ENCODE data around the gene TOLLIP.
"Not testable (repeated sequence)": the region's sequence is repeated elsewhere in the genome, so short reads cannot be mapped to it uniquely, and the experiment has no call there.

Gene TOLLIP

DNA sequence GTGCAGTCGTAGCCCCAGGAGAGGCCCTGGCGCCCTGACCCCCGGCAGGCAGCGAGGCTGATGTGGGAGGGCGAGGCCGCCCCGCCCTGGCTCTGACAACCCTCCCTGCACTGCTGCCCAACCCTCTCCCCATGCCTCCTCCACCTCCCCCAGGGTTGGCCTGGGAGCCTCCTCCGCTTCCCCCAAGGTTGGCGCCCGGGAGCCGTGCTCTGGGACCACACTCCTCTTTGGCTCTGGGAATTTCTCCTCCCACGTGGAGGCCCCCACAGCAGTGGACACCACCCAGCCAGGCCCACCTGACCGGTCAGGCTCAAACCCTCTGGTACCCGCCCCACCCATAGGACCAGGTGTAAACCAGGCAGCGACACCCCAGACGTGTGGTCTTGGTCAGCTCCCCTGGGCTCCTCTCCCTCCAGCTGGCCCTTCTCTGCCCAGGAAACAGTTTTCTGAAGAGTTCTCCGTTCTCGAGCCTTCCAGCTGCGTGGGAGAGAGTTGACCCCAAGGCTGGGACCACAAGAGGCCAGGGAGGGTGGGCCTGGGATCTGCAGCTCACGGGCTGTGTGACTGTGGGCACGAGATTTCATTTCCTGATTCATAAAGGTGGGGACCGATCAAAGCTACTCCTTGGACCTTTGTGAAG is 40.8 kb upstream of the TOLLIP start:
- H3K36me3 ChIP-seq (ENCODE audit: low read depth), result no peaks in the 10 kb centered on the region
- H3K4me1 ChIP-seq (ENCODE audit: insufficient read depth, poor library complexity, severe bottlenecking), result no peaks in the 10 kb centered on the region
- TF ChIP-seq CTCF (IDR thresholded peaks at IDR 0.05; ENCODE audit: poor library complexity, severe bottlenecking), result no peak
- H3K27ac ChIP-seq (ENCODE audit: poor library complexity, severe bottlenecking), result no peak overlapping the region
- no peaks in the 10 kb centered on the region for H3K27me3 ChIP-seq (ENCODE audit: insufficient read depth, poor library complexity, severe bottlenecking)
- ATAC-seq (ENCODE audit: low read depth) (no peak), DNase-seq (ENCODE audit: low spot score) (no peak)
- no peaks in the 10 kb centered on the region for H3K9me3 ChIP-seq (ENCODE audit: severe bottlenecking)
- H3K4me3 ChIP-seq (ENCODE audit: severe bottlenecking), result no peak overlapping the region

DNA sequence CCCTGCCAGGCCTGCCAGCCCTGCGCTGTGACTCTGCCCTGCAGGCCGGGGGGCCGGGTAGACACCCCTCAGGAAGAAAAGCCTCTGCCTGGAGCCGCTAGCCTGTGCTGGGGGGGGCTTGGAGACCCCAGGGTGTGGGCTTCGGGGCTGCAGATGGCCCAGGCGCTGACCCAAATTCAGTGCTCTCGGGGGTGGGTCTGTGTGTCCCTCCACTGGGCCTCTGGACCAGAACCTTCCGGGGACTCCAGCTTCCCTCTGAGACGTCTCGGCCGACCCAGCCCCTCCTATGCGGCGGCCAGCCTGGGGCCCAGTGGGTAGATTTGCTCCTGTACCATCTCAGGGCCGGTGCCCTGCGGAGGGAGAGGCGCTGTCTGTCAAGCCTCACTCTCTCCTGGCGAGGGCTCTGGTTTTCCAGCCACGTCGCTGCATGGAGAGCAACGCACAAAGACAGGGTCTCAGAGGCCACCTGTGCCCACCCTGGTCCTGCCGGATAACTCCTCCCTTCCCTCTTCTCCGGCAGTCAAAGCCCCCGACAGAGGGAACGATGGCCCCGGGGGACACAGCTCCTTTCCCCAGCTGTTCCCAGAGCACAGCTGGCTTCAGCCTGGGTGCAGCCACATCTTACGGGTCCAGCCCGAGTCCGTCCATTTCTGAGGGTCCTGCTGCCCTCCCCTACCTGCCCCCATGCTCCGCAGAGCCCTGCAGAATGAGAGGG is 40.1 kb upstream of the TOLLIP start:
- no peaks in the 10 kb centered on the region for H3K27me3 ChIP-seq (ENCODE audit: insufficient read depth, poor library complexity, severe bottlenecking)
- no peak for ATAC-seq (ENCODE audit: low read depth)

GRCh38 chr11:1348796-1349326 is 39.4 kb upstream of the TOLLIP start:
- ATAC-seq (ENCODE audit: low read depth) (no peak), DNase-seq (ENCODE audit: low spot score) (no peak)
- no peaks in the 10 kb centered on the region for H3K27me3 ChIP-seq (ENCODE audit: insufficient read depth, poor library complexity, severe bottlenecking)

More for the DNA sequence above, 40.1 kb upstream of the TOLLIP start:
- no peak overlapping the region for H3K4me3 ChIP-seq (ENCODE audit: severe bottlenecking)
- H3K27ac ChIP-seq (ENCODE audit: poor library complexity, severe bottlenecking), result no peak overlapping the region
- no peak for TF ChIP-seq CTCF (IDR thresholded peaks at IDR 0.05; ENCODE audit: poor library complexity, severe bottlenecking)
- no peaks in the 10 kb centered on the region for H3K36me3 ChIP-seq (ENCODE audit: low read depth)
- DNase-seq (ENCODE audit: low spot score), result no peak
- no peaks in the 10 kb centered on the region for H3K4me1 ChIP-seq (ENCODE audit: insufficient read depth, poor library complexity, severe bottlenecking)
- H3K9me3 ChIP-seq (ENCODE audit: severe bottlenecking), result no peaks in the 10 kb centered on the region

GRCh38 chr11:1348146-1348795 is 38.8 kb upstream of the TOLLIP start:
- no peak for TF ChIP-seq CTCF (IDR thresholded peaks at IDR 0.05; ENCODE audit: poor library complexity, severe bottlenecking)
- H3K27ac ChIP-seq (ENCODE audit: poor library complexity, severe bottlenecking), result no peak overlapping the region
- H3K4me1 ChIP-seq (ENCODE audit: insufficient read depth, poor library complexity, severe bottlenecking), result no peaks in the 10 kb centered on the region
- no peaks in the 10 kb centered on the region for H3K27me3 ChIP-seq (ENCODE audit: insufficient read depth, poor library complexity, severe bottlenecking)
- H3K9me3 ChIP-seq (ENCODE audit: severe bottlenecking), result no peaks in the 10 kb centered on the region
- H3K4me3 ChIP-seq (ENCODE audit: severe bottlenecking), result no peak overlapping the region
- no peaks in the 10 kb centered on the region for H3K36me3 ChIP-seq (ENCODE audit: low read depth)
- DNase-seq (ENCODE audit: low spot score) (no peak), ATAC-seq (ENCODE audit: low read depth) (no peak)

More at GRCh38 chr11:1348796-1349326, 39.4 kb upstream of the TOLLIP start:
- no peaks in the 10 kb centered on the region for H3K36me3 ChIP-seq (ENCODE audit: low read depth)
- H3K4me1 ChIP-seq (ENCODE audit: insufficient read depth, poor library complexity, severe bottlenecking), result no peaks in the 10 kb centered on the region
- H3K27ac ChIP-seq (ENCODE audit: poor library complexity, severe bottlenecking), result no peak overlapping the region
- H3K9me3 ChIP-seq (ENCODE audit: severe bottlenecking), result no peaks in the 10 kb centered on the region
- no peak overlapping the region for H3K4me3 ChIP-seq (ENCODE audit: severe bottlenecking)
- no peak for TF ChIP-seq CTCF (IDR thresholded peaks at IDR 0.05; ENCODE audit: poor library complexity, severe bottlenecking)

GRCh38 chr11:1347411-1347999 is 38.1 kb upstream of the TOLLIP start:
- not testable (repeated sequence) for H3K4me3 ChIP-seq (ENCODE audit: severe bottlenecking); H3K36me3 ChIP-seq (ENCODE audit: low read depth); H3K27ac ChIP-seq (ENCODE audit: poor library complexity, severe bottlenecking); H3K4me1 ChIP-seq (ENCODE audit: insufficient read depth, poor library complexity, severe bottlenecking); H3K9me3 ChIP-seq (ENCODE audit: severe bottlenecking); H3K27me3 ChIP-seq (ENCODE audit: insufficient read depth, poor library complexity, severe bottlenecking); ATAC-seq (ENCODE audit: low read depth); DNase-seq (ENCODE audit: low spot score)

All from RWPE2 (cell line).